ENCODE measurements around the gene MYO16.

Gene MYO16

GRCh38 chr13:108828086-108828815 is 198.8 kb downstream of the MYO16 start:
- intact Hi-C loops (cut with DNase I; ENCODE audit: low total_unique reads), result no loop called here
- no peak overlapping the region for H3K27ac ChIP-seq
- no peak overlapping the region for H3K4me3 ChIP-seq
- peaks cover 0 to 8% (median 0%) of the 10 kb centered on the region in 3 donors for H3K9me3 ChIP-seq
- no peak for DNase-seq
- H3K4me1 ChIP-seq, result no peaks in the 10 kb centered on the region
- no peaks in the 10 kb centered on the region for H3K36me3 ChIP-seq
- H3K27me3 ChIP-seq, result no peaks in the 10 kb centered on the region
- no peak for TF ChIP-seq CTCF (IDR thresholded peaks at IDR 0.05)

- Histone ChIP-seq H3K9me3 (peaks cover 0 to 8% (median 0%) of the 10 kb centered on the region in 3 donors), H3K4me1 (no peaks in the 10 kb centered on the region), H3K27me3 (no peaks in the 10 kb centered on the region), H3K27ac (no peak overlapping the region), H3K4me3 (no peak overlapping the region), H3K36me3 (no peaks in the 10 kb centered on the region)
- intact Hi-C loops (cut with DNase I; ENCODE audit: low total_unique reads), result no loop called here
- no peak for DNase-seq
- no peak for TF ChIP-seq CTCF (IDR thresholded peaks at IDR 0.05)
These were observed 201.5 kb downstream of the MYO16 start for GRCh38 chr13:108830916-108831315.

- Histone ChIP-seq H3K36me3 (no peaks in the 10 kb centered on the region), H3K4me3 (no peak overlapping the region), H3K9me3 (peaks cover 0 to 3% (median 0%) of the 10 kb centered on the region in 3 donors), H3K27ac (no peak overlapping the region), H3K27me3 (no peaks in the 10 kb centered on the region), H3K4me1 (no peaks in the 10 kb centered on the region)
- intact Hi-C loops (cut with DNase I; ENCODE audit: low total_unique reads), result no loop called here
- DNase-seq, result no peak
- TF ChIP-seq CTCF (IDR thresholded peaks at IDR 0.05), result no peak
These were observed 204.1 kb downstream of the MYO16 start for GRCh38 chr13:108833531-108833930.

GRCh38 chr13:108834193-108834592 is 204.8 kb downstream of the MYO16 start:
- Histone ChIP-seq H3K9me3 (no peaks in the 10 kb centered on the region), H3K27ac (no peak overlapping the region), H3K4me3 (no peak overlapping the region), H3K36me3 (no peaks in the 10 kb centered on the region), H3K27me3 (no peaks in the 10 kb centered on the region), H3K4me1 (no peaks in the 10 kb centered on the region)
- TF ChIP-seq CTCF (IDR thresholded peaks at IDR 0.05), result no peak
- intact Hi-C loops (cut with DNase I; ENCODE audit: low total_unique reads), result no loop called here
- no peak for DNase-seq

GRCh38 chr13:108835083-108835482 is 205.7 kb downstream of the MYO16 start:
- no peak for DNase-seq
- H3K4me3 ChIP-seq, result no peak overlapping the region
- no peaks in the 10 kb centered on the region for H3K27me3 ChIP-seq
- no peaks in the 10 kb centered on the region for H3K9me3 ChIP-seq
- no peaks in the 10 kb centered on the region for H3K4me1 ChIP-seq
- no peaks in the 10 kb centered on the region for H3K36me3 ChIP-seq
- H3K27ac ChIP-seq, result no peak overlapping the region
- intact Hi-C loops (cut with DNase I; ENCODE audit: low total_unique reads), result no loop called here
- no peak for TF ChIP-seq CTCF (IDR thresholded peaks at IDR 0.05)
